ENCODE measurements around the gene SEC24B.
"Not testable (repeated sequence)": the region's sequence is repeated elsewhere in the genome, so short reads cannot be mapped to it uniquely, and the experiment has no call there.

Gene SEC24B

GRCh38 chr4:109436504-109436903, 2.9 kb downstream of the SEC24B start:
- no peak for DNase-seq (ENCODE audit: low read depth)
- TF ChIP-seq CTCF (IDR thresholded peaks at IDR 0.05; ENCODE audit: control insufficient read depth, insufficient read depth, low read depth, low read length, missing control alignments): no peak
- no peak overlapping the region for H3K4me3 ChIP-seq (ENCODE audit: control insufficient read depth, low read depth, low read length)

- no peak for TF ChIP-seq CTCF (IDR thresholded peaks at IDR 0.05; ENCODE audit: control insufficient read depth, insufficient read depth, low read depth, low read length, missing control alignments)
- no peak for DNase-seq (ENCODE audit: low read depth)
- H3K4me3 ChIP-seq (ENCODE audit: control insufficient read depth, low read depth, low read length): no peak overlapping the region
Observed at GRCh38 chr4:109440948-109441347, 7.3 kb downstream of the SEC24B start.

DNA sequence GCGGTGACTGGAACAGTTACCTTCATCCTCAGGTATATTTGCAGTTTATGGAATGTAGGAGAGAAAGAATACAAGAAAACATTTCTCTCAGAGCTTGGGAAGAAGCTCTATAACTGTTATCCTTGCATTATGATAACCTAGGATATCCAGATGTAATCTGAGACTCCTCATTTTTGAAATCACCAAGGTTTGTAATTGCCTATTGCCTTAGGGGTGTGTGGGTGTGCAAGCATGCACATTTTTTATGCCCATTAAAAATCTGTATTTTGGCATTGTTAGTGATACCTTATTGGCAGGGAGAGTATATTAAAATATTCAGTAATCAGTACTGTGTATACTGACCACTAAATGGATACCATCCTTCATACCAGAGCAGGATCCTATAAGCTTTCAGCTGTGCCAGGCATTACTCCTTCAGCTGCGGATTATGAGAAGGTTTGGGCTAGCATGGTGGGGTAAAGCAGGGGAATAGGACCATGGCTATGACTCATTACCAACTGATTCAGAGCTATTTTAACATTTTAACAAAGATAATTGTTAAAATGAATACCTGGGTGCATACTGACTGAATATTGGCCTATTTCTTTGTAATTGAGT, 8.3 kb downstream of the SEC24B start:
- no peak for DNase-seq (ENCODE audit: low read depth)
- no peak for TF ChIP-seq CTCF (IDR thresholded peaks at IDR 0.05; ENCODE audit: control insufficient read depth, insufficient read depth, low read depth, low read length, missing control alignments)
- H3K4me3 ChIP-seq (ENCODE audit: control insufficient read depth, low read depth, low read length): no peak overlapping the region

GRCh38 chr4:109444182-109444844, 10.7 kb downstream of the SEC24B start:
- H3K4me3 ChIP-seq (ENCODE audit: control insufficient read depth, low read depth, low read length): no peak overlapping the region
- no peak for TF ChIP-seq CTCF (IDR thresholded peaks at IDR 0.05; ENCODE audit: control insufficient read depth, insufficient read depth, low read depth, low read length, missing control alignments)
- no peak for DNase-seq (ENCODE audit: low read depth)

DNA sequence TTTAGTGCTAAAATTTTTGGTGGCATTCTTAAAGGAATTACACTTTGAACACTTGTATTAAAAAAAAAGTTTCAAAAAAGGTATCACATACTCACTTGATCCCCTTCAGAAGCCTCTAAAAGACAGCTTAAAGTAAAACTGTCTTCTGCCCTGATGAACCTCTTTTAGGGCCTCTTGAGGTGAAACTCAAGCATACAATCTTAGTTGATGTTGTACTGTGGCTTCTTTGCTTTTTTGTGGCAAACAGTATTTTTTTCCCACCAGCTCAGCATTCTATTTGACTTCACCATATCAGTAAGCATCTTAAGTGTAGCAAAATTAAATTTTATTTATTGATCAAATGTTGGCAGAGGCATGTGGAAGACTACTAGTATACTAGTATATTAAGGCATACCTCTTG, 13.7 kb downstream of the SEC24B start:
- DNase-seq (ENCODE audit: low read depth): no peak
- no peak for TF ChIP-seq CTCF (IDR thresholded peaks at IDR 0.05; ENCODE audit: control insufficient read depth, insufficient read depth, low read depth, low read length, missing control alignments)
- no peak overlapping the region for H3K4me3 ChIP-seq (ENCODE audit: control insufficient read depth, low read depth, low read length)

DNA sequence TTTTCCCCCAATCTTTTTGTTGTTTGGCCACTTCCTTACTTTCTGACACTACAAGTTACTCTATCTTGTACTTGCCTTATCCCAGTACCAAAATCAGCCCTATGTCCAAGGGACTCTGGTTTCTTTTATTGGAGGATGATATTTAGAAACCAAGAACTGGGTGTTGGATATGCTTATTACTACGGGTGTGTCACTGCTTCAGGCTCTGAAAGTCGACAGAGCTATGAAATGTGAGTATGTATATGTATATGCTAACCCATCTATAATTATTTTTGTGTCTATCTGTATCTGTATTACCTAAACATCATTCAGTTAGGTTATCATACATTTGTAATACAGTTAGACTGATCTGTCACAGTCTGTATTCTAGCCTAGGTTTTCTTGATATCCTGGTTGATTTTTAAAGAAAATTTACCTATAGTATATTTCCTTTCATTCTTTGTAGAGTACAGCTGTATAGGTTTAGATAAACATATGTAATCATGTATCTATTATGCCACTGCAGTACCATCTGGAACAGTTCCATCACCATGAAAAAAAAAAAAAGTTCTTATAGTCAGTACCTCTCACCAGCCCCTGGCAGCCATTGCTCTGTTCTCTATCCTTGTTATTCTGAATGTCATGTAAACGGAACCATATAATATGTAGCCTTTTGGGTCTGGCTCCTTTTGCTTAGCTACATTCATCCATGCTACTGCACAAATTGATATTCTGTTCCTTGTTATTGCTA, 18.1 kb downstream of the SEC24B start:
- no peak for DNase-seq (ENCODE audit: low read depth)
- no peak for TF ChIP-seq CTCF (IDR thresholded peaks at IDR 0.05; ENCODE audit: control insufficient read depth, insufficient read depth, low read depth, low read length, missing control alignments)
- no peak overlapping the region for H3K4me3 ChIP-seq (ENCODE audit: control insufficient read depth, low read depth, low read length)

GRCh38 chr4:109453110-109453509, 19.5 kb downstream of the SEC24B start:
- not testable (repeated sequence) for DNase-seq (ENCODE audit: low read depth); H3K4me3 ChIP-seq (ENCODE audit: control insufficient read depth, low read depth, low read length)

Measured in AG09309 (cell line).